ENCODE results near the gene SLC16A8.

SLC16A8 gene

GRCh38 chr22:38089474-38089851 is 5.5 kb upstream of the SLC16A8 start:
- no peak for TF ChIP-seq ZFP30 (CRISPR knock-in tag; IDR thresholded peaks at IDR 0.05)
- TF ChIP-seq ZNF70 (CRISPR knock-in tag; IDR thresholded peaks at IDR 0.05): no peak
- no peak for TF ChIP-seq POU6F1 (CRISPR knock-in tag; IDR thresholded peaks at IDR 0.05; ENCODE audit: borderline replicate concordance, low read depth)
- no peak for TF ChIP-seq TOX (CRISPR knock-in tag; IDR thresholded peaks at IDR 0.05; ENCODE audit: borderline replicate concordance)
- no peak for TF ChIP-seq BACH2 (CRISPR knock-in tag; IDR thresholded peaks at IDR 0.05; ENCODE audit: borderline replicate concordance)
- TF ChIP-seq PPARA (CRISPR knock-in tag; IDR thresholded peaks at IDR 0.05; ENCODE audit: borderline replicate concordance): no peak
- no peak for TF ChIP-seq CSRNP3 (CRISPR knock-in tag; IDR thresholded peaks at IDR 0.05)
- TF ChIP-seq ZNF565 (CRISPR knock-in tag; conservative IDR thresholded peaks at IDR 0.05; ENCODE audit: low read depth): no peak
- no peak for TF ChIP-seq OSR1 (CRISPR knock-in tag; IDR thresholded peaks at IDR 0.05)
- no peak for TF ChIP-seq TCF4 (CRISPR knock-in tag; IDR thresholded peaks at IDR 0.05; ENCODE audit: borderline replicate concordance)
- TF ChIP-seq ZFP3 (CRISPR knock-in tag; IDR thresholded peaks at IDR 0.05): no peak
- no peak for TF ChIP-seq SNAI2 (CRISPR knock-in tag; IDR thresholded peaks at IDR 0.05)
- TF ChIP-seq ISL1 (CRISPR knock-in tag; IDR thresholded peaks at IDR 0.05): no peak
- TF ChIP-seq ARNTL (CRISPR knock-in tag; IDR thresholded peaks at IDR 0.05; ENCODE audit: borderline replicate concordance, low read depth): no peak
- no peak for TF ChIP-seq ESRRG (CRISPR knock-in tag; IDR thresholded peaks at IDR 0.05)
- TF ChIP-seq CSDC2 (CRISPR knock-in tag; IDR thresholded peaks at IDR 0.05): no peak
- no peak for TF ChIP-seq ZC3H10 (CRISPR knock-in tag; IDR thresholded peaks at IDR 0.05)
- TF ChIP-seq CREB5 (CRISPR knock-in tag; IDR thresholded peaks at IDR 0.05; ENCODE audit: low read depth): no peak
- no peak for TF ChIP-seq TSHZ2 (CRISPR knock-in tag; IDR thresholded peaks at IDR 0.05)
- no peak for TF ChIP-seq ZNF8 (CRISPR knock-in tag; IDR thresholded peaks at IDR 0.05)
- ATAC-seq: no peak

- no peak for ATAC-seq
- TF ChIP-seq ZFP30 (CRISPR knock-in tag; IDR thresholded peaks at IDR 0.05): no peak
- TF ChIP-seq ZNF8 (CRISPR knock-in tag; IDR thresholded peaks at IDR 0.05): no peak
- no peak for TF ChIP-seq ZNF565 (CRISPR knock-in tag; conservative IDR thresholded peaks at IDR 0.05; ENCODE audit: low read depth)
- TF ChIP-seq TCF4 (CRISPR knock-in tag; IDR thresholded peaks at IDR 0.05; ENCODE audit: borderline replicate concordance): no peak
- no peak for TF ChIP-seq RARB (CRISPR knock-in tag; IDR thresholded peaks at IDR 0.05)
- no peak for TF ChIP-seq POU6F1 (CRISPR knock-in tag; IDR thresholded peaks at IDR 0.05; ENCODE audit: borderline replicate concordance, low read depth)
- no peak for TF ChIP-seq CSRNP3 (CRISPR knock-in tag; IDR thresholded peaks at IDR 0.05)
- TF ChIP-seq TOX (CRISPR knock-in tag; IDR thresholded peaks at IDR 0.05; ENCODE audit: borderline replicate concordance): no peak
- TF ChIP-seq CSDC2 (CRISPR knock-in tag; IDR thresholded peaks at IDR 0.05): no peak
These were observed 4.9 kb upstream of the SLC16A8 start for GRCh38 chr22:38088629-38089473.
